ENCODE measurements around the gene FAM81A. TPM values are rescaled to one million over a fixed set of nuclear protein-coding genes. Genes with fewer than 3 reads are reported as not detected.

FAM81A gene
- polyA plus RNA-seq, 1 donor (not counting 4 experiments of a cell fraction or from before 2014, with no cell fraction given), result 0.84 TPM

DNA sequence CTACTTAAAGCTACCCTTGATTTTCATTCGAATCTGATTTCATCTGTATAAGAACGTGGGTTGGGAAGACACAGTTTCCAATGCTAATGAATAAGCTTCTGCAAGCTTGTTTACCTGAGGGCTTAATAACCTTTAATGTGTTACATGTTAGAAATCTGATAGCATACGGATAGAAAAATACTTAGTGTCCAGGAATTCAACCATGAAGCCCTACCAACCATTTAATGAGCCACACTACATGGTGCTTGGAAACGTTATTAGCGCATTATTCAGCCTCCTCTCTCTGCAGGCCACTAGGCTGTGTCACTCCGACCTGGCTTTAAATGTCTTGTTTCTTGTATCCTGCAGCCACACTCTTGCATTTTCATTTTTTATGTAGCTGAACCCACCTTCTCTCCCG lies 1.6 kb downstream of the FAM81A start:
- no peak for FAIRE-seq
- dilution Hi-C loops (cut with MboI; ENCODE audit: extremely low pct_ligation_motif_present, low sequenced_read_pairs), result no loop called here
- no peaks in the 10 kb centered on the region for H3K9me3 ChIP-seq (ENCODE audit: control insufficient read depth, low read depth, low read length)

DNA sequence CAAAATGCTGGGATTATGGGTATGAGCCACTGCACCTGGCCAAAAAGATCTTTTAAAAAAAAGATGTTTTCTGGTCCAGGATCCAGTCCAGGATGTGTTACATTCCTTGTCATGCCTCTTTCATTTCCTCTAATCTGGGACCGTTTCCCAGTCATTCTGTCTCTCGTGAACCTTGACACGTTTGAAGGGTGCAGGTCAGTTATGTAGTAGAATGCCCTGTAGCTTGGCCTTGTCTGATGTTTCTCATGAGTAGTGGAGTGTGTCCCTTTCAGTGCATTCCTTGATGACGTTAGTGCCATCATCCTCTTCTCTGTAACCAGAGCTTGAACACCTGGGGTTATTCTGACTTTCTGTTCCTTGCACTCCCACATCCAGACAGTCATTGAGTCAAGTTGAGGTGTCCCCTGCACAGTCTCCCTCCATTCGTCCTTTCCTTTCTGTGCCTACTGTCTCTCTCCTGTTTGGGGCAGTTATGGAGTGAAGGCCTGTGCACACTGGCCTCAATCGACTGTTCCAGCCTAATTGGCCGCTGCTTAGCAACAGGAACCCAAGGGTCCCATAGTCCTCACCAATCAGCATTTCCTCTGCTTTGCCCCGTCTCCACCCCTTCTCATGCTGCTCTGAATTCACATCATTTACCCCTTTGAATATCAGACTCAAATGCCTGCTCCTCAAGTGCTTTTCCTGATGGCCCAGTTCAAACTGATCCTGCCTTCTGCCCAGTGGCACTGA lies 5.5 kb downstream of the FAM81A start:
- Histone ChIP-seq H4K20me1 (ENCODE audit: control insufficient read depth, extremely low read depth, insufficient read depth, low read length) (no peaks in the 10 kb centered on the region), H3K4me1 (ENCODE audit: control insufficient read depth, extremely low read depth, insufficient read depth, low read length) (peaks cover 3% of the 10 kb centered on the region), H3K9ac (ENCODE audit: control insufficient read depth, extremely low read depth, insufficient read depth, low read length) (no peak overlapping the region), H3K4me2 (ENCODE audit: control insufficient read depth, extremely low read depth, insufficient read depth, low read depth, low read length) (no peak overlapping the region), H3K9me3 (ENCODE audit: control insufficient read depth, low read depth, low read length) (no peaks in the 10 kb centered on the region), H3K27ac (ENCODE audit: control insufficient read depth, insufficient read depth, low read length) (no peak overlapping the region), H3K9me1 (ENCODE audit: control insufficient read depth, extremely low read depth, insufficient read depth, low read length) (no peaks in the 10 kb centered on the region), H3K27me3 (ENCODE audit: control insufficient read depth, extremely low read depth, insufficient read depth, low read length) (no peaks in the 10 kb centered on the region), H3K4me3 (ENCODE audit: control insufficient read depth in 2 of 3, extremely low read depth in 1 of 3, insufficient read depth in 2 of 3, low read depth in 1 of 3, low read length in 3 of 3) (no peak overlapping the region), H3K79me2 (ENCODE audit: control insufficient read depth, insufficient read depth, low read length) (no peaks in the 10 kb centered on the region), H3K36me3 (ENCODE audit: control insufficient read depth in 2 of 2, extremely low read depth in 1 of 2, insufficient read depth in 2 of 2, low read length in 2 of 2) (no peaks in the 10 kb centered on the region), H2AFZ (ENCODE audit: control insufficient read depth, low read length) (no peak overlapping the region)
- TF ChIP-seq EZH2 (IDR thresholded peaks at IDR 0.05; ENCODE audit: low read length), result no peak
- TF ChIP-seq, protein P1, sequence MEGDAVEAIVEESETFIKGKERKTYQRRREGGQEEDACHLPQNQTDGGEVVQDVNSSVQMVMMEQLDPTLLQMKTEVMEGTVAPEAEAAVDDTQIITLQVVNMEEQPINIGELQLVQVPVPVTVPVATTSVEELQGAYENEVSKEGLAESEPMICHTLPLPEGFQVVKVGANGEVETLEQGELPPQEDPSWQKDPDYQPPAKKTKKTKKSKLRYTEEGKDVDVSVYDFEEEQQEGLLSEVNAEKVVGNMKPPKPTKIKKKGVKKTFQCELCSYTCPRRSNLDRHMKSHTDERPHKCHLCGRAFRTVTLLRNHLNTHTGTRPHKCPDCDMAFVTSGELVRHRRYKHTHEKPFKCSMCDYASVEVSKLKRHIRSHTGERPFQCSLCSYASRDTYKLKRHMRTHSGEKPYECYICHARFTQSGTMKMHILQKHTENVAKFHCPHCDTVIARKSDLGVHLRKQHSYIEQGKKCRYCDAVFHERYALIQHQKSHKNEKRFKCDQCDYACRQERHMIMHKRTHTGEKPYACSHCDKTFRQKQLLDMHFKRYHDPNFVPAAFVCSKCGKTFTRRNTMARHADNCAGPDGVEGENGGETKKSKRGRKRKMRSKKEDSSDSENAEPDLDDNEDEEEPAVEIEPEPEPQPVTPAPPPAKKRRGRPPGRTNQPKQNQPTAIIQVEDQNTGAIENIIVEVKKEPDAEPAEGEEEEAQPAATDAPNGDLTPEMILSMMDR (optimal IDR thresholded peaks at IDR 0.05 in 1 of 3, IDR thresholded peaks at IDR 0.05 in 1 of 3, conservative IDR thresholded peaks at IDR 0.05 in 1 of 3; ENCODE audit: extremely low read depth in 1 of 3, insufficient read depth in 2 of 3, low read length in 3 of 3), result no peak
- dilution Hi-C loops (cut with MboI; ENCODE audit: extremely low pct_ligation_motif_present, low sequenced_read_pairs), result no loop called here
- no peak for DNase-seq (ENCODE audit: low read depth, low spot score)
- FAIRE-seq, result no peak

More for the DNA sequence above, 1.6 kb downstream of the FAM81A start:
- no peaks in the 10 kb centered on the region for H3K9me1 ChIP-seq (ENCODE audit: control insufficient read depth, extremely low read depth, insufficient read depth, low read length)
- TF ChIP-seq EZH2 (IDR thresholded peaks at IDR 0.05; ENCODE audit: low read length), result no peak
- TF ChIP-seq, protein P1 (optimal IDR thresholded peaks at IDR 0.05 in 1 of 3, IDR thresholded peaks at IDR 0.05 in 1 of 3, conservative IDR thresholded peaks at IDR 0.05 in 1 of 3; ENCODE audit: extremely low read depth in 1 of 3, insufficient read depth in 2 of 3, low read length in 3 of 3), result no peak
- no peak overlapping the region for H3K4me3 ChIP-seq (ENCODE audit: control insufficient read depth in 2 of 3, extremely low read depth in 1 of 3, insufficient read depth in 2 of 3, low read depth in 1 of 3, low read length in 3 of 3)
- H3K27ac ChIP-seq (ENCODE audit: control insufficient read depth, insufficient read depth, low read length), result no peak overlapping the region
- H3K27me3 ChIP-seq (ENCODE audit: control insufficient read depth, extremely low read depth, insufficient read depth, low read length), result peaks cover 16% of the 10 kb centered on the region
- no peak for DNase-seq (ENCODE audit: low read depth, low spot score)
- H3K4me1 ChIP-seq (ENCODE audit: control insufficient read depth, extremely low read depth, insufficient read depth, low read length), result peaks cover 13% of the 10 kb centered on the region
- H2AFZ ChIP-seq (ENCODE audit: control insufficient read depth, low read length), result no peak overlapping the region
- H3K36me3 ChIP-seq (ENCODE audit: control insufficient read depth in 2 of 2, extremely low read depth in 1 of 2, insufficient read depth in 2 of 2, low read length in 2 of 2), result no peaks in the 10 kb centered on the region
- no peak overlapping the region for H3K9ac ChIP-seq (ENCODE audit: control insufficient read depth, extremely low read depth, insufficient read depth, low read length)
- H3K4me2 ChIP-seq (ENCODE audit: control insufficient read depth, extremely low read depth, insufficient read depth, low read depth, low read length), result no peak overlapping the region
- H4K20me1 ChIP-seq (ENCODE audit: control insufficient read depth, extremely low read depth, insufficient read depth, low read length), result no peaks in the 10 kb centered on the region
- H3K79me2 ChIP-seq (ENCODE audit: control insufficient read depth, insufficient read depth, low read length), result no peaks in the 10 kb centered on the region
